NCI-H526 treated with DMSO at 0.1 percent for 48 hours (cell line): ENCODE results near the gene PACRG.

Source experiments
- DNase-seq: peaks from one replicate; lab custom pipeline; 2025; lab: John Stamatoyannopoulos, UW

The PACRG gene

GRCh38 chr6:162778603-162779002 lies 50.8 kb downstream of the PACRG start:
- no peak for DNase-seq

GRCh38 chr6:162785632-162786242 lies 58.0 kb downstream of the PACRG start:
- DNase-seq = no peak

- no peak for DNase-seq
Observed at GRCh38 chr6:162798546-162799266, 70.9 kb downstream of the PACRG start.

- no peak for DNase-seq
Observed at GRCh38 chr6:162814426-162814973, 86.7 kb downstream of the PACRG start.

GRCh38 chr6:162817196-162817595 lies 89.4 kb downstream of the PACRG start:
- DNase-seq = no peak

GRCh38 chr6:162819284-162819683 lies 91.5 kb downstream of the PACRG start:
- DNase-seq = no peak

GRCh38 chr6:162821102-162821501 lies 93.3 kb downstream of the PACRG start:
- DNase-seq = no peak

GRCh38 chr6:162825597-162825996 lies 97.8 kb downstream of the PACRG start:
- DNase-seq = no peak

GRCh38 chr6:162829013-162829742 lies 101.4 kb downstream of the PACRG start:
- DNase-seq = no peak

- no peak for DNase-seq
Observed at GRCh38 chr6:162833776-162834175, 106.0 kb downstream of the PACRG start.

GRCh38 chr6:162845972-162846371 lies 118.2 kb downstream of the PACRG start:
- no peak for DNase-seq

- DNase-seq = no peak
Observed at GRCh38 chr6:162846723-162847122, 118.9 kb downstream of the PACRG start.

- DNase-seq = no peak
Observed at GRCh38 chr6:162849269-162849668, 121.5 kb downstream of the PACRG start.

- DNase-seq = no peak
Observed at GRCh38 chr6:162852192-162852591, 124.4 kb downstream of the PACRG start.

GRCh38 chr6:162852840-162853577 lies 125.2 kb downstream of the PACRG start:
- no peak for DNase-seq

GRCh38 chr6:162854228-162854627 lies 126.5 kb downstream of the PACRG start:
- no peak for DNase-seq

GRCh38 chr6:162854734-162855191 lies 127.0 kb downstream of the PACRG start:
- DNase-seq = no peak

- peak; percentile 49 for DNase-seq
Observed at GRCh38 chr6:162856885-162857284, 129.1 kb downstream of the PACRG start.

GRCh38 chr6:162857326-162857725 lies 129.6 kb downstream of the PACRG start:
- DNase-seq = no peak

GRCh38 chr6:162862462-162862861 lies 134.7 kb downstream of the PACRG start:
- DNase-seq = no peak

GRCh38 chr6:162862941-162863340 lies 135.2 kb downstream of the PACRG start:
- no peak for DNase-seq

- DNase-seq = no peak
Observed at GRCh38 chr6:162863821-162864220, 136.0 kb downstream of the PACRG start.
